GM23338 (cell line): ENCODE data around the gene BLTP2. TPM values are rescaled to one million over a fixed set of nuclear protein-coding genes. Genes with fewer than 3 reads are reported as not detected.

Source experiments
- ATAC-seq: fragments of 200-7000 bp; cut with Tn5 transposase; 3 replicates; pipeline ENCODE4 v1.9.1; 2020
- DNase-seq: peaks from one replicate; pipeline ENCODE4 v3.0.0-alpha.2; 2015; ENCODE audit warnings: low spot score
- H2AFZ ChIP-seq: fragments of 200-600 bp; sonication (generic); 2 replicates; pipeline ENCODE4 v1.8.0; 2016; ENCODE audit warnings: antibody characterized with exemption, mild to moderate bottlenecking, moderate library complexity
- H3F3A ChIP-seq: fragments of 200-600 bp; sonication (generic); replicated peaks from 2 replicates; pipeline ENCODE4 v1.8.0; 2017; ENCODE audit warnings: antibody characterized with exemption, mixed run types, low read depth
- H3K27ac ChIP-seq: fragments of 200-600 bp; sonication (generic); 2 replicates; pipeline ENCODE4 v1.6.1; 2016; ENCODE audit warnings: low read depth
- H3K27me3 ChIP-seq: fragments of 200-600 bp; sonication (generic); 2 replicates; pipeline ENCODE4 v1.8.0; 2016; ENCODE audit warnings: mild to moderate bottlenecking, mixed run types, moderate library complexity; ENCODE audit not compliant: insufficient read depth
- H3K36me3 ChIP-seq: fragments of 200-600 bp; sonication (generic); 2 replicates; pipeline ENCODE4 v1.8.0; 2016; ENCODE audit warnings: mild to moderate bottlenecking; ENCODE audit not compliant: insufficient read depth
- H3K4me1 ChIP-seq: fragments of 200-600 bp; sonication (generic); 2 replicates; pipeline ENCODE4 v1.8.0; 2016; ENCODE audit warnings: mild to moderate bottlenecking, moderate library complexity; ENCODE audit not compliant: insufficient read depth
- H3K4me2 ChIP-seq: fragments of 200-600 bp; sonication (generic); 2 replicates; pipeline ENCODE4 v1.7.1; 2017; ENCODE audit warnings: mixed run types
- H3K4me3 ChIP-seq: fragments of 200-600 bp; sonication (generic); 2 replicates; pipeline ENCODE4 v1.6.1; 2016; ENCODE audit warnings: mixed run types
- H3K79me2 ChIP-seq: fragments of 200-600 bp; sonication (generic); replicated peaks from 2 replicates; pipeline ENCODE4 v1.8.0; 2017; ENCODE audit warnings: mild to moderate bottlenecking; ENCODE audit not compliant: insufficient read depth
- H3K9me2 ChIP-seq: fragments of 200-600 bp; sonication (generic); 2 replicates; pipeline ENCODE4 v1.8.0; 2017; ENCODE audit not compliant: insufficient read depth
- H4K20me1 ChIP-seq: fragments of 200-600 bp; sonication (generic); replicated peaks from 2 replicates; pipeline ENCODE4 v1.8.0; 2017; ENCODE audit warnings: mild to moderate bottlenecking; ENCODE audit not compliant: insufficient read depth
- H3K27ac Mint-ChIP-seq: 2 replicates; pipeline ENCODE4 v1.8.0; 2020; ENCODE audit warnings: inconsistent platforms, mild to moderate bottlenecking, moderate library complexity, mixed read lengths
- H3K27me3 Mint-ChIP-seq: 3 replicates; pipeline ENCODE4 v1.8.0; 2022; ENCODE audit warnings: low read depth, mild to moderate bottlenecking, moderate library complexity, mixed read lengths, inconsistent platforms; ENCODE audit not compliant: insufficient read depth, poor library complexity
- H3K36me3 Mint-ChIP-seq: 3 replicates; pipeline ENCODE4 v1.8.0; 2021; ENCODE audit warnings: low read depth, mild to moderate bottlenecking, inconsistent platforms, moderate library complexity, mixed read lengths
- H3K4me1 Mint-ChIP-seq: 3 replicates; pipeline ENCODE4 v1.8.0; 2020; ENCODE audit warnings: mild to moderate bottlenecking, inconsistent platforms, mixed read lengths
- H3K4me3 Mint-ChIP-seq: 3 replicates; pipeline ENCODE4 v1.8.0; 2021; ENCODE audit warnings: moderate library complexity, mild to moderate bottlenecking, inconsistent platforms, mixed read lengths
- H3K9me3 Mint-ChIP-seq: 3 replicates; pipeline ENCODE4 v1.8.0; 2020; ENCODE audit warnings: moderate library complexity, mild to moderate bottlenecking, inconsistent platforms, mixed read lengths
- CREB1 ChIP-seq: fragments of 250-450 bp; sonication (Bioruptor Pico); IDR thresholded peaks from 2 replicates; pipeline ENCODE4 v1.5.0; 2020; ENCODE audit warnings: low read depth, mild to moderate bottlenecking, moderate library complexity
- EZH2 ChIP-seq: fragments of 200-600 bp; sonication (generic); IDR thresholded peaks from one replicate; pipeline ENCODE4 v1.8.0; 2017; ENCODE audit warnings: antibody characterized with exemption, mild to moderate bottlenecking, low read depth; ENCODE audit not compliant: unreplicated experiment
- EZH2phosphoT487 ChIP-seq: fragments of 200-600 bp; sonication (generic); IDR thresholded peaks from one replicate; pipeline ENCODE4 v1.8.1; 2018; ENCODE audit warnings: antibody characterized with exemption; ENCODE audit not compliant: unreplicated experiment
- NANOG ChIP-seq: IDR thresholded peaks from 2 replicates; pipeline ENCODE4 v1.6.1; 2016; ENCODE audit warnings: antibody characterized with exemption, borderline replicate concordance
- POLR2AphosphoS5 ChIP-seq: IDR thresholded peaks from 2 replicates; pipeline ENCODE4 v1.6.1; 2016; ENCODE audit warnings: antibody characterized with exemption, low read depth
- ZNF114 ChIP-seq: fragments of 250-450 bp; sonication (Bioruptor Pico); IDR thresholded peaks from 2 replicates; pipeline ENCODE4 v1.5.0; 2020; ENCODE audit warnings: mild to moderate bottlenecking, moderate library complexity
- ZNF331 ChIP-seq: fragments of 250-450 bp; sonication (Bioruptor Pico); IDR thresholded peaks from 2 replicates; pipeline ENCODE4 v1.5.0; 2020; ENCODE audit warnings: low read depth, mild to moderate bottlenecking, moderate library complexity
- polyA plus RNA-seq: library from polyadenylated mRNA; unstranded; fragments of >200 nt; fragmentation: Nextera tagmentation; extraction: Ambion mirVana; gene quantifications from 2 replicates; pipeline ENCODE4 v1.2.1, GENCODE V29; 2016
- total RNA-seq: library from RNA; depleted of rRNA; stranded (reverse); fragments of >200 nt; shearing (Covaris generic); gene quantifications from 2 replicates; pipeline ENCODE4 v1.2.3, GENCODE V29; 2014
- TF ChIP-seq, protein P1 (sequence below): fragments of 250-450 bp; sonication (Bioruptor Pico); IDR thresholded peaks from 2 replicates; pipeline ENCODE4 v1.5.0; 2020; ENCODE audit warnings: mild to moderate bottlenecking, moderate library complexity
- TF ChIP-seq, protein P2 (sequence below): IDR thresholded peaks from one replicate; pipeline ENCODE4 v1.6.1; 2018; ENCODE audit warnings: antibody characterized with exemption; ENCODE audit not compliant: unreplicated experiment
- TF ChIP-seq, protein P3 (sequence below): IDR thresholded peaks from 2 replicates; pipeline ENCODE4 v1.6.1; 2016; ENCODE audit warnings: antibody characterized with exemption

BLTP2 gene
- total and polyA plus RNA-seq, 2 experiments from 2014 or later = 58.6 to 166 TPM

DNA sequence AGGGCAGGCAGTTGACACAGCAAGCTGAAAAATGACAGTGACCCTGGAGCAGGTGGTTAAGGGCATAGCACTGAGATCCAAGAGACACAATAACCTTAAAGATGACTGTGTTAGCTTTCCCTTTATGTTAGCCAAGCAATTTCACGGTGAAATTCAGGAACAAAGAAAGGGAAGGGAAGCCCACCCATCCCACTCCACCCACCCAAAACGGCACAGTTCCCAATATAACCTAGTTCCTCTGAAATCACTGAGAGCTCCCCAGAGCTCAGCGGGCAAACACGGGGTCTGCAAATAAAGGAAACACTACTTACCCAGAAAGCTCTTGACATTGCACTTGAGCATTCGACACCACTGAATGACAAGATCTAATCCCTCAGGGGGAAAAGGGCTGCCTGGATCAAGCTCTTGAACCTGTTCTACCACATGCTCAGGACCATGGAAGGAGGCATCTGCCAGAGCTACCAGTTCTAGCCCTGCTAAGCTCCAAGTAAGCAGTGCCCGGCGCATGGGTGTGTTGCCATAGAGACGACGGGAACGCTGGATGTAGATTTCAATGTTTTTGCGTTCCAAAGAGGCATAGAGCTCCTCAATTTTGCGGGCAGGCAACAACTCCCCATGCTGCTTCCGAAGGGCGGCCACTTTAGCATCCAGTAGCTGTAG, 10.6 kb downstream of the BLTP2 start:
- no peak overlapping the region for H3K4me3 ChIP-seq
- TF ChIP-seq CREB1 (CRISPR knock-in tag) (no peak), POLR2AphosphoS5 (no peak), EZH2 (no peak)
- TF ChIP-seq, protein P1, sequence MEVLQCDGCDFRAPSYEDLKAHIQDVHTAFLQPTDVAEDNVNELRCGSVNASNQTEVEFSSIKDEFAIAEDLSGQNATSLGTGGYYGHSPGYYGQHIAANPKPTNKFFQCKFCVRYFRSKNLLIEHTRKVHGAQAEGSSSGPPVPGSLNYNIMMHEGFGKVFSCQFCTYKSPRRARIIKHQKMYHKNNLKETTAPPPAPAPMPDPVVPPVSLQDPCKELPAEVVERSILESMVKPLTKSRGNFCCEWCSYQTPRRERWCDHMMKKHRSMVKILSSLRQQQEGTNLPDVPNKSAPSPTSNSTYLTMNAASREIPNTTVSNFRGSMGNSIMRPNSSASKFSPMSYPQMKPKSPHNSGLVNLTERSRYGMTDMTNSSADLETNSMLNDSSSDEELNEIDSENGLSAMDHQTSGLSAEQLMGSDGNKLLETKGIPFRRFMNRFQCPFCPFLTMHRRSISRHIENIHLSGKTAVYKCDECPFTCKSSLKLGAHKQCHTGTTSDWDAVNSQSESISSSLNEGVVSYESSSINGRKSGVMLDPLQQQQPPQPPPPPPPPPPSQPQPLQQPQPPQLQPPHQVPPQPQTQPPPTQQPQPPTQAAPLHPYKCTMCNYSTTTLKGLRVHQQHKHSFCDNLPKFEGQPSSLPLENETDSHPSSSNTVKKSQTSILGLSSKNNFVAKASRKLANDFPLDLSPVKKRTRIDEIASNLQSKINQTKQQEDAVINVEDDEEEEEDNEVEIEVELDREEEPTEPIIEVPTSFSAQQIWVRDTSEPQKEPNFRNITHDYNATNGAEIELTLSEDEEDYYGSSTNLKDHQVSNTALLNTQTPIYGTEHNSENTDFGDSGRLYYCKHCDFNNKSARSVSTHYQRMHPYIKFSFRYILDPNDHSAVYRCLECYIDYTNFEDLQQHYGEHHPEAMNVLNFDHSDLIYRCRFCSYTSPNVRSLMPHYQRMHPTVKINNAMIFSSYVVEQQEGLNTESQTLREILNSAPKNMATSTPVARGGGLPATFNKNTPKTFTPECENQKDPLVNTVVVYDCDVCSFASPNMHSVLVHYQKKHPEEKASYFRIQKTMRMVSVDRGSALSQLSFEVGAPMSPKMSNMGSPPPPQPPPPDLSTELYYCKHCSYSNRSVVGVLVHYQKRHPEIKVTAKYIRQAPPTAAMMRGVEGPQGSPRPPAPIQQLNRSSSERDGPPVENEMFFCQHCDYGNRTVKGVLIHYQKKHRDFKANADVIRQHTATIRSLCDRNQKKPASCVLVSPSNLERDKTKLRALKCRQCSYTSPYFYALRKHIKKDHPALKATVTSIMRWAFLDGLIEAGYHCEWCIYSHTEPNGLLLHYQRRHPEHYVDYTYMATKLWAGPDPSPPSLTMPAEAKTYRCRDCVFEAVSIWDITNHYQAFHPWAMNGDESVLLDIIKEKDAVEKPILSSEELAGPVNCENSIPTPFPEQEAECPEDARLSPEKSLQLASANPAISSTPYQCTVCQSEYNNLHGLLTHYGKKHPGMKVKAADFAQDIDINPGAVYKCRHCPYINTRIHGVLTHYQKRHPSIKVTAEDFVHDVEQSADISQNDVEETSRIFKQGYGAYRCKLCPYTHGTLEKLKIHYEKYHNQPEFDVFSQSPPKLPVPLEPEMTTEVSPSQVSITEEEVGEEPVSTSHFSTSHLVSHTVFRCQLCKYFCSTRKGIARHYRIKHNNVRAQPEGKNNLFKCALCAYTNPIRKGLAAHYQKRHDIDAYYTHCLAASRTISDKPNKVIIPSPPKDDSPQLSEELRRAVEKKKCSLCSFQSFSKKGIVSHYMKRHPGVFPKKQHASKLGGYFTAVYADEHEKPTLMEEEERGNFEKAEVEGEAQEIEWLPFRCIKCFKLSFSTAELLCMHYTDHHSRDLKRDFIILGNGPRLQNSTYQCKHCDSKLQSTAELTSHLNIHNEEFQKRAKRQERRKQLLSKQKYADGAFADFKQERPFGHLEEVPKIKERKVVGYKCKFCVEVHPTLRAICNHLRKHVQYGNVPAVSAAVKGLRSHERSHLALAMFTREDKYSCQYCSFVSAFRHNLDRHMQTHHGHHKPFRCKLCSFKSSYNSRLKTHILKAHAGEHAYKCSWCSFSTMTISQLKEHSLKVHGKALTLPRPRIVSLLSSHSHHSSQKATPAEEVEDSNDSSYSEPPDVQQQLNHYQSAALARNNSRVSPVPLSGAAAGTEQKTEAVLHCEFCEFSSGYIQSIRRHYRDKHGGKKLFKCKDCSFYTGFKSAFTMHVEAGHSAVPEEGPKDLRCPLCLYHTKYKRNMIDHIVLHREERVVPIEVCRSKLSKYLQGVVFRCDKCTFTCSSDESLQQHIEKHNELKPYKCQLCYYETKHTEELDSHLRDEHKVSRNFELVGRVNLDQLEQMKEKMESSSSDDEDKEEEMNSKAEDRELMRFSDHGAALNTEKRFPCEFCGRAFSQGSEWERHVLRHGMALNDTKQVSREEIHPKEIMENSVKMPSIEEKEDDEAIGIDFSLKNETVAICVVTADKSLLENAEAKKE (CRISPR knock-in tag) = no peak
- H3K79me2 ChIP-seq = peaks cover 40% of the 10 kb centered on the region
- peaks cover 81% of the 10 kb centered on the region for H3K36me3 ChIP-seq
- ATAC-seq = no peak
- no peak overlapping the region for H3K27ac ChIP-seq
- no peak for DNase-seq
- Mint-ChIP-seq H3K27ac (no peak overlapping the region), H3K36me3 (peaks cover 92% of the 10 kb centered on the region), H3K4me3 (no peak overlapping the region), H3K27me3 (peaks cover 1% of the 10 kb centered on the region), H3K4me1 (no peaks in the 10 kb centered on the region; the same call in 2 of the 3 replicates), H3K9me3 (no peaks in the 10 kb centered on the region)
- no peak overlapping the region for H3K4me2 ChIP-seq
- no peak overlapping the region for H2AFZ ChIP-seq
- H3K27me3 ChIP-seq = no peaks in the 10 kb centered on the region
- H3F3A ChIP-seq = 0 out of 2 replicates have a peak, but pooled peaks cover 15% of the 10 kb centered on the region
- no peaks in the 10 kb centered on the region for H3K9me2 ChIP-seq
- peaks cover 33% of the 10 kb centered on the region for H4K20me1 ChIP-seq
- no peaks in the 10 kb centered on the region for H3K4me1 ChIP-seq

DNA sequence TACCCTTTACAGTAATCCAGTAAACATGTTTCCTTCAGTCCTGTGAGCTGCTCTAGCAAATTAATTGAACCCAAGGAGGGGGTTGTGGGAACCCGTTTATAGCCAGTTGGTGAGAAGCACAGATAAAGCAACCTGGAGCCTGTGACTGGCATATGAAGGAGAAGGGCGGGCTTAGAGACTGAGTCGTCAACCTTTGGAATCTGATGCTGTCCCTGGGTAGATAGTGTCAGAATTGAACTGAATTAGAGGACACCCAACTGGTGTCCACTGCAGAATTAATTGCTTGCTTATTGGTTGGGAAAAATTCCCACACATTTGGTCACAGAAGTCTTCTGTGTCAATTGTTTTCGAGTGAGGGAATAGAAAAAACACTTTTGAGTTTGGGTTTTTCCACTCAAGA, 18.1 kb downstream of the BLTP2 start:
- H3K4me3 Mint-ChIP-seq = no peak overlapping the region
- ATAC-seq (no peak), DNase-seq (no peak)
- H3K9me3 Mint-ChIP-seq = no peaks in the 10 kb centered on the region
- no peaks in the 10 kb centered on the region for H3K9me2 ChIP-seq
- peaks cover 18% of the 10 kb centered on the region for H4K20me1 ChIP-seq
- peaks cover 75% of the 10 kb centered on the region for H3K36me3 Mint-ChIP-seq
- H3K4me1 ChIP-seq = no peaks in the 10 kb centered on the region
- peaks cover 2% of the 10 kb centered on the region for H3K27me3 Mint-ChIP-seq
- H3K4me2 ChIP-seq = no peak overlapping the region
- H3K4me1 Mint-ChIP-seq = no peaks in the 10 kb centered on the region
- H3K27me3 ChIP-seq = no peaks in the 10 kb centered on the region
- no peaks in the 10 kb centered on the region for H3K79me2 ChIP-seq
- H3F3A ChIP-seq = peaks cover 8% of the 10 kb centered on the region; the same call in 1 of the 2 replicates
- H3K4me3 ChIP-seq = no peak overlapping the region
- H3K27ac ChIP-seq = 0 out of 2 replicates have a peak overlapping the region, but pooled peaks have one; percentile 19
- peaks cover 66% of the 10 kb centered on the region for H3K36me3 ChIP-seq
- H2AFZ ChIP-seq = no peak overlapping the region
- no peak overlapping the region for H3K27ac Mint-ChIP-seq
- TF ChIP-seq ZNF331 (CRISPR knock-in tag) (no peak), NANOG (no peak), CREB1 (CRISPR knock-in tag) (no peak), EZH2phosphoT487 (no peak), ZNF114 (CRISPR knock-in tag) (no peak)
- TF ChIP-seq, protein P2, sequence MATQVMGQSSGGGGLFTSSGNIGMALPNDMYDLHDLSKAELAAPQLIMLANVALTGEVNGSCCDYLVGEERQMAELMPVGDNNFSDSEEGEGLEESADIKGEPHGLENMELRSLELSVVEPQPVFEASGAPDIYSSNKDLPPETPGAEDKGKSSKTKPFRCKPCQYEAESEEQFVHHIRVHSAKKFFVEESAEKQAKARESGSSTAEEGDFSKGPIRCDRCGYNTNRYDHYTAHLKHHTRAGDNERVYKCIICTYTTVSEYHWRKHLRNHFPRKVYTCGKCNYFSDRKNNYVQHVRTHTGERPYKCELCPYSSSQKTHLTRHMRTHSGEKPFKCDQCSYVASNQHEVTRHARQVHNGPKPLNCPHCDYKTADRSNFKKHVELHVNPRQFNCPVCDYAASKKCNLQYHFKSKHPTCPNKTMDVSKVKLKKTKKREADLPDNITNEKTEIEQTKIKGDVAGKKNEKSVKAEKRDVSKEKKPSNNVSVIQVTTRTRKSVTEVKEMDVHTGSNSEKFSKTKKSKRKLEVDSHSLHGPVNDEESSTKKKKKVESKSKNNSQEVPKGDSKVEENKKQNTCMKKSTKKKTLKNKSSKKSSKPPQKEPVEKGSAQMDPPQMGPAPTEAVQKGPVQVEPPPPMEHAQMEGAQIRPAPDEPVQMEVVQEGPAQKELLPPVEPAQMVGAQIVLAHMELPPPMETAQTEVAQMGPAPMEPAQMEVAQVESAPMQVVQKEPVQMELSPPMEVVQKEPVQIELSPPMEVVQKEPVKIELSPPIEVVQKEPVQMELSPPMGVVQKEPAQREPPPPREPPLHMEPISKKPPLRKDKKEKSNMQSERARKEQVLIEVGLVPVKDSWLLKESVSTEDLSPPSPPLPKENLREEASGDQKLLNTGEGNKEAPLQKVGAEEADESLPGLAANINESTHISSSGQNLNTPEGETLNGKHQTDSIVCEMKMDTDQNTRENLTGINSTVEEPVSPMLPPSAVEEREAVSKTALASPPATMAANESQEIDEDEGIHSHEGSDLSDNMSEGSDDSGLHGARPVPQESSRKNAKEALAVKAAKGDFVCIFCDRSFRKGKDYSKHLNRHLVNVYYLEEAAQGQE = no peak
- TF ChIP-seq, protein P3, sequence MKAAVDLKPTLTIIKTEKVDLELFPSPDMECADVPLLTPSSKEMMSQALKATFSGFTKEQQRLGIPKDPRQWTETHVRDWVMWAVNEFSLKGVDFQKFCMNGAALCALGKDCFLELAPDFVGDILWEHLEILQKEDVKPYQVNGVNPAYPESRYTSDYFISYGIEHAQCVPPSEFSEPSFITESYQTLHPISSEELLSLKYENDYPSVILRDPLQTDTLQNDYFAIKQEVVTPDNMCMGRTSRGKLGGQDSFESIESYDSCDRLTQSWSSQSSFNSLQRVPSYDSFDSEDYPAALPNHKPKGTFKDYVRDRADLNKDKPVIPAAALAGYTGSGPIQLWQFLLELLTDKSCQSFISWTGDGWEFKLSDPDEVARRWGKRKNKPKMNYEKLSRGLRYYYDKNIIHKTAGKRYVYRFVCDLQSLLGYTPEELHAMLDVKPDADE = no peak
